GM12875 (cell line): Measurements from ENCODE around the gene SMARCB1.
A peak's percentile ranks its signal among the peaks of the same experiment; 100 is the strongest.

ENCODE experiments used
- H3K4me3 ChIP-seq: one replicate; pipeline ENCODE4 v1.5.1; 2011; ENCODE audit warnings: low read depth, low read length, control low read depth
- TF ChIP-seq, protein P1 (sequence below): IDR thresholded peaks from 2 replicates; pipeline ENCODE4 v1.5.1; 2011; ENCODE audit warnings: low read depth, mild to moderate bottlenecking, control low read depth, inconsistent platforms, low read length, moderate library complexity, borderline replicate concordance; ENCODE audit not compliant: insufficient read depth

The SMARCB1 gene

DNA sequence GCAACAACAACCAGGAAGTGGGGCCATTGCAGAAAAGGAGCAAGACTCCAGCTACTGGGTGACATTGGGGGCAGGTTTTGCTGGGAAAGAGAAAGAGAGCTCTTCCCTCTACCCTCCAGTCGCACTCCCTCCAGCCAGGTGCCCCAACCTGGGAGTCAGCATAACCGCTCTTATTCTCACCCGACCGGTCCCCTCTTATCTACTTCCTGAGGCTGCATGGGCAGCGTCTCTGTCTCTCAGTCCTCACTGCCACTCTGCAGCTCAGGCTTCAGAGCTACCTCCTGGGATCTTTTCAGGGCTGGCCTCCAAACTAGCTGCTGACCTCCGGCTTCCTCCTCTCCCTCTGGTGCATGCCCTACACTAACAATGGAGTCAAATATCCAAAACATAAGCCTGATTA is 41.0 kb upstream of the SMARCB1 start:
- H3K4me3 ChIP-seq, result no peak overlapping the region
- TF ChIP-seq, protein P1, sequence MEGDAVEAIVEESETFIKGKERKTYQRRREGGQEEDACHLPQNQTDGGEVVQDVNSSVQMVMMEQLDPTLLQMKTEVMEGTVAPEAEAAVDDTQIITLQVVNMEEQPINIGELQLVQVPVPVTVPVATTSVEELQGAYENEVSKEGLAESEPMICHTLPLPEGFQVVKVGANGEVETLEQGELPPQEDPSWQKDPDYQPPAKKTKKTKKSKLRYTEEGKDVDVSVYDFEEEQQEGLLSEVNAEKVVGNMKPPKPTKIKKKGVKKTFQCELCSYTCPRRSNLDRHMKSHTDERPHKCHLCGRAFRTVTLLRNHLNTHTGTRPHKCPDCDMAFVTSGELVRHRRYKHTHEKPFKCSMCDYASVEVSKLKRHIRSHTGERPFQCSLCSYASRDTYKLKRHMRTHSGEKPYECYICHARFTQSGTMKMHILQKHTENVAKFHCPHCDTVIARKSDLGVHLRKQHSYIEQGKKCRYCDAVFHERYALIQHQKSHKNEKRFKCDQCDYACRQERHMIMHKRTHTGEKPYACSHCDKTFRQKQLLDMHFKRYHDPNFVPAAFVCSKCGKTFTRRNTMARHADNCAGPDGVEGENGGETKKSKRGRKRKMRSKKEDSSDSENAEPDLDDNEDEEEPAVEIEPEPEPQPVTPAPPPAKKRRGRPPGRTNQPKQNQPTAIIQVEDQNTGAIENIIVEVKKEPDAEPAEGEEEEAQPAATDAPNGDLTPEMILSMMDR, result no peak

DNA sequence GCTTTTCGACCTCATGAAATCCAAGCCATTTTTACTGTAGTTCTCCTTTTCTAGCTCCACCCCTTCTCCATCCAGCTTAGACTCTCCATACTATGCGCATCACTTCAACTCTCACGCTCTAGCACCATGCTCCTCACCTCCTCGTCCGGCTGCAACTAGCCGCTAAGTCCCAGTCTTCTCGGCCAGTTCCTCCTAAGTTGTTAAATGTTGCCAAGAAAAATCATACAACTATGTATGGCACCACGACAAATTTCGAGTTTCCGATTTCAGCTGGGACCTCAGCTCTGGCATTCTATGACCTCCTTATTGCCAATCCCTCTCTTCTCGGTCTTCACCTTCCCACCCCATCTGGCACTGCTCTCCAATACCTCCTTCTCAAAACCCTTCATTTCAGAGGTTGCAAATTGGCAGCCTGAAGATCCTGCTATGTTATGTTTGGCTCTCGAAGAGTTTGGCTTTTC is 36.9 kb upstream of the SMARCB1 start:
- no peak overlapping the region for H3K4me3 ChIP-seq
- TF ChIP-seq, protein P1, result no peak

DNA sequence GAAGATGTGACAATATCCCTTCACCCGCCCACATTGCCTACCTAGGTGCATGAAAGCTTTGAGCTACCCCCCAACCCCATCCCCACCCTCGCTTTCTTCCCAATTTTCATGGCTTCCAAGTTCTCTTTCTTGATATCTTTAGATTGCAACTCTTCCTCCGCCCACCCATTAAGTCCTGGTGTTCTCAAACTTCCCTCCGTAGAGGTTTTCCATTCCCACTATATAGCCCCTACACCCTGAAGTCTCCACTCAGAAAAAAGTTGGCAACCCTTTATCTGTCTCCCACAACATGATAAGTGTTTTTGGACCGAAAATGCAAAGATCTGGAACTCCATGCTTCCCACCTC is 36.4 kb upstream of the SMARCB1 start:
- H3K4me3 ChIP-seq, result peak overlapping the region; percentile 59
- TF ChIP-seq, protein P1, result no peak

DNA sequence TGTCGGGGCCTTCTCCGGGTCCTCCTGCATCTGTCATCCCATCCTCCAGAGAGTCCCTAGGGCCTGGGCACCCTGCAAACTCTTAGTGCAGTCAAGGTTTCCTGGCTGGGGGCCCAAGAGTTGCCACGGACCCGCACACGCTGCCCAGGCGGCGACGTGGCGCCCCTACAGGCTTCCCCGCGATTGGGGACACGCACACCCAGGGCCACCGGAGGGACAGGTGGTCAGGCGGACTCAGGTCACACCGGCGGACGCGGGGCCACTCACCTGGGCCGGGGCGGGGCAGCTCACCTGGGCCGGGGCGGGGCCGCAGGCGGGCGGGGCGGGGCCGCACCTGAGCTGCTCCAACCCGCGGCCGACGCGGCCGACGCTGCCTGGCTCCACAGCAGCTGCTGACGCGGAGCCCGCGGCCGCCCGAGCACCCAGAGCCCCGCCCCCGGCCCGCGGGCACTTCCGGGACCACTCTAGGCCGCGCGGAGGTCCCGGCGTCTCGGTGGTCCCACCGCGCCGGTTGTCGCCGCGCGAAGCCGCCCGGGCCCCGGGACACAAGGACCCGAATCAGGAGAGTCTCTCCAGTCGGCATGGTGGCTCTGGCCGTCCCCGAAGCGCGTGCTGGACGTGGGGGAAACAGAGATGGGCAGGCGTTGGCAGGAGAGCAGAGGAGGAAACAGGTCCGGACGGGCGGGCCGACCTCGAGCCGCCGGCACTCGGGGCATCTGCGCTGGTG is 35.9 kb upstream of the SMARCB1 start, which contains the start of gene ZNF70:
Gene ZNF70 (minus strand): TSS at position 399 of the 727 bp plus-strand sequence. CDS start 5,972 bp downstream, outside the sequence.
- peak within 1 kb of the TSS; percentile 59 for H3K4me3 ChIP-seq
- TF ChIP-seq, protein P1, result peak; percentile 41; the same call in 1 of the 2 replicates

DNA sequence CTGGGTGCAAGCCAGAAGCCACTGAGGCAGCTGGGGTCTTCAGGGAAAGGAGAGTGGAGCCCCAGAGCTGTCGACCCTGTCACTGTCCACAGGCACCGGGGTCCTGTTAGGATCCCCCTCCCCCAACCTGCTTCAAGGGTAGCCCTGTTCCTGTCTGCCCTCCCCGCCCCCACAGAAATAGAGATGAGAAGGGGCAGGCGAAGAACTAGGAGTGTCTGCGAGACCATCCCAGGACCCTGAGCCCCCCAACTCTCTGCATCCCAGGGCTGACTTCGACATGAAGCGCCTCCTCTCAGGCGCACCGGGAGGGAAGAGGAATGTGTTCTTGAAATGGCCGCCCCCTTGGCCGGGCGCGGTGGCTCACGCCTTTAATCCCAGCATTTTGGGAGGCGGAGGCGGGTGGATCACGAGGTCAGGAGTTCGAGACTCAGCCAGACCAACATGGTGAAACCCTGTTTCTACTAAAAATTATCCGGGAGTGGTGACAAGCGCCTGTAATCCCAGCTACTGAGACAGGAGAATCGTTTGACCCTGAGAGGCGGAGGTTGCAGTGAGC is 35.2 kb upstream of the SMARCB1 start:
- TF ChIP-seq, protein P1, result no peak
- peak overlapping the region; percentile 59 for H3K4me3 ChIP-seq

GRCh38 chr22:23752090-23752691 is 34.6 kb upstream of the SMARCB1 start:
- H3K4me3 ChIP-seq, result peak overlapping the region; percentile 59
- TF ChIP-seq, protein P1, result no peak
